ENCODE results near the gene SCGB1A1. TPM values are rescaled to one million over a fixed set of nuclear protein-coding genes. Genes with fewer than 3 reads are reported as not detected.

The SCGB1A1 gene
- total RNA-seq, 2 experiments from 2014 or later = not detected

DNA sequence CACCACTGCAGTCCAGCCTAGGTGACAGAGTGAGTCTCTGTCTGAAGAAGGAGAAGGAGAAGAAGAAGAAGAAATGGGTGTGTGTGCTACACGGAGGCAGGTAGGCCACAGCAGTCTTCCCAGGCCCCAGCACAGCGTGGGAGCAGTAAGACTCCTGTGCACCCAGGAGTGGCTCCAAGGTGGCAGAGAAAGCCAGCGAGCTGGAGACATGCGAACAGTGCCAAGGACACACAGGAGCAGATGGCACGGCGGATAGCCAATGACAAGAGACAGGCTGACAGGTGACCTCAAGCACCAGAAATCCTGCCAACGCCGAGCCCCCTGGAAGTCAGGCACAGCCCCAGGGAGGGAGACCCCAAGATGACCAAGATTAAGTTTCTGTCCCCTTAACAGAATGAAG lies 9.0 kb upstream of the SCGB1A1 start:
- H3K4me1 Mint-ChIP-seq (ENCODE audit: low read depth) = no peaks in the 10 kb centered on the region
- intact Hi-C loops (cut with micrococcal nuclease) = no loop called here
- no peaks in the 10 kb centered on the region for H3K9me3 Mint-ChIP-seq
- no peaks in the 10 kb centered on the region for H3K36me3 Mint-ChIP-seq (ENCODE audit: low read depth)
- H3K4me3 Mint-ChIP-seq = no peak overlapping the region
- no peak for DNase-seq
- CTCF ChIA-PET = interaction anchor here (1.6 kb wide), 1 partner anchor 15 kb away, joined by 8 read pairs; no protein-coding TSS in a partner anchor
- no peaks in the 10 kb centered on the region for H3K27me3 Mint-ChIP-seq (ENCODE audit: low read depth)
- H3K27ac Mint-ChIP-seq = no peak overlapping the region

DNA sequence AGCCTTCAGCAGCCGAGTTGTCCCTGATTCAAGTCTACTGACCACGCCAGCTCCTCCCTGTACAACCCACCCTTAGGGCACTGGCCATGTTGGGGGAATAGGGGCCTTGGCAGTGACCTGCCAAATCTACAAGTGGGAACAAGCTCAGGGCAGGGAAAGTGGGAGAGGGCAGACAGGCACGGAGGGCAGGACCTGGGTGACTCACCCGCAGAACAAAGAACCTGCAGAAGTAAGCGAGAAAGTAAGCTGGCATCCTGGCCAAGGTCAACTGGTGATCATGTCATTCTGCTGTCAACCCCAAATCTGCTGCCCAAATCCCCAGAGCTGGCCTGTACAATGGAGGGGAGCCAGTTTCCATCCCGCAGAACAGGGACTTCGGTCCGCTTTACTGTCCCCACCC lies 7.9 kb upstream of the SCGB1A1 start:
- CTCF ChIA-PET = interaction anchor here (0.9 to 1.6 kb wide), 3 partner anchors 11 to 14 kb away, joined by 3 to 8 read pairs (median 4); no protein-coding TSS in a partner anchor
- H3K27ac Mint-ChIP-seq = no peak overlapping the region
- H3K4me3 Mint-ChIP-seq = no peak overlapping the region
- H3K4me1 Mint-ChIP-seq (ENCODE audit: low read depth) = no peaks in the 10 kb centered on the region
- no peak for DNase-seq
- H3K27me3 Mint-ChIP-seq (ENCODE audit: low read depth) = no peaks in the 10 kb centered on the region
- intact Hi-C loops (cut with micrococcal nuclease) = no loop called here
- no peaks in the 10 kb centered on the region for H3K9me3 Mint-ChIP-seq
- no peaks in the 10 kb centered on the region for H3K36me3 Mint-ChIP-seq (ENCODE audit: low read depth)

DNA sequence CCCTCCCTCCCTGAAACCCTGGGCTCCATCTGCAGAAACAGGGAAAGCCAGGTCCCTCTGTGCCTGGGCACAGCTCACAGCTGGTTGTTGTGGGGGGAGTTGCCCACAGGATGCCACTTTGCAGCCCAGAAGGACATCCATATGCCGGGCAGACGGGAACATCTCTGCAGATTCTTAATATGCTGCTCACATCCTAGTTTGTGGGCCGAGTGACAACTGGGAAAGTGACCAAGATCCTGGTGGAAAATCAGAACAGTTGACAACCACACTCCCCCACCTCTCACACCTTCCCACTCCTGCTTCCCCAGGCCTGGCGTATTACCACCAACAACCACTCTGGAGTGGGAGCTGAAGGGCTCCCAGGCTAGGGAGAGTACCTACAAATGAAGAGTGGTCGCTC lies 7.3 kb upstream of the SCGB1A1 start:
- CTCF ChIA-PET = interaction anchor here (0.9 to 1.6 kb wide), 3 partner anchors 11 to 13 kb away, joined by 3 to 8 read pairs (median 4); no protein-coding TSS in a partner anchor
- H3K9me3 Mint-ChIP-seq = no peaks in the 10 kb centered on the region
- H3K36me3 Mint-ChIP-seq (ENCODE audit: low read depth) = no peaks in the 10 kb centered on the region
- no peaks in the 10 kb centered on the region for H3K27me3 Mint-ChIP-seq (ENCODE audit: low read depth)
- intact Hi-C loops (cut with micrococcal nuclease) = no loop called here
- H3K27ac Mint-ChIP-seq = no peak overlapping the region
- H3K4me1 Mint-ChIP-seq (ENCODE audit: low read depth) = no peaks in the 10 kb centered on the region
- no peak for DNase-seq
- no peak overlapping the region for H3K4me3 Mint-ChIP-seq

DNA sequence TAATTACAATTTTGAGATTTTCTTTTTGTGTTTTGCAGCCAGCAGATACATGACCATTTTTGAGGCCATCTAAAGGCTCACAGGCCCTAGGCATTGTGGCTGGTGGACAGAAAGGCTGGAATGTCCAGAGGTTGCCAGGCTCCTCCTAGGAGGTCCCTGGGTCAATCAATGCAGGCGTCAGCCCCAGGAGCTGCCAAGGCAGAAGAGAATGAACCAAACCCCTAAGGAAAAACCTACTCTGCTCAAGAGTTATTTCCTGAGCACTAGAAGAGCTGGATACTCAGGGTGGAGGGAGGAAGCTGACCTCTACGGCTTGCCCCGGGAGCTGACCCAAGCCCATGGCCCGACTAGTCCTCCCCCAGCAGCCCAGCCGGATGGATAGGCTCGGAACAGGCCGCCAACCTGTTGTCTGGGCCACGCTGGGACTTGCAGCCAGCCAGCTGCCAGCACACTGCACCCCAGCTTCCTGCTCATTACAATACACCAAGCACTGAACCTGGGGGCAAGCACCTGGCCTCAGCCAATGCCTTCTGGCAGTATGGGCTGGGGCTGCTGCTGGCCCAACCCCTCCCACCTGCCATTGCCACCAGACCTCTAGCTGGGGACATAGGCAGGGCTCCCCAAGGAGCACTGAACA lies 5.7 kb upstream of the SCGB1A1 start:
- intact Hi-C loops (cut with micrococcal nuclease) = no loop called here
- H3K4me1 Mint-ChIP-seq (ENCODE audit: low read depth) = no peaks in the 10 kb centered on the region

DNA sequence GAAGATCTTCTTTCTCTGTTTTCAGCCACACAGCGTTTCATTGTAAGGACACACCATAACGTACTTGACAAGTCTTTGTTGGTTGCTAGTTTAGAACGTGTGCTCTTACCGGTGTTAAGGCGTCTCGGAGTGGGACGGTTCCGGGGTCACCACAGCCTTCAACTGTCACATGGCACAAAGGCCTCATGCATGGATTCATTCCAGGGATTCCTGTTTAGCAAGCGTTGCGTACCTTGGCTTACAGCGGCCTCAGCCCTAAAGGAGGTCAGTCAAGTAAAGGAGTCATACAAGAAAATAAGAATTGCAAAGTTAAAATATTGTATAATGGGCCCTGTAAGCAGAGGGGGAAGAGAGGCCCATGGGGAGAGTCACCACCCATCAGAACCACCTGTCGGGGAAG lies 2.2 kb upstream of the SCGB1A1 start:
- Mint-ChIP-seq H3K27ac (no peak overlapping the region), H3K4me3 (no peak overlapping the region), H3K36me3 (ENCODE audit: low read depth) (no peaks in the 10 kb centered on the region), H3K27me3 (ENCODE audit: low read depth) (no peaks in the 10 kb centered on the region), H3K4me1 (ENCODE audit: low read depth) (no peaks in the 10 kb centered on the region), H3K9me3 (no peaks in the 10 kb centered on the region)
- CTCF ChIA-PET = interaction anchor here (0.6 to 1.4 kb wide), 3 partner anchors 22 to 133 kb away, joined by 3 to 4 read pairs (median 4); no protein-coding TSS in a partner anchor
- no peak for DNase-seq
- intact Hi-C loops (cut with micrococcal nuclease) = no loop called here

More for the DNA sequence above, 5.7 kb upstream of the SCGB1A1 start:
- H3K36me3 Mint-ChIP-seq (ENCODE audit: low read depth) = no peaks in the 10 kb centered on the region
- H3K9me3 Mint-ChIP-seq = no peaks in the 10 kb centered on the region
- H3K4me3 Mint-ChIP-seq = no peak overlapping the region
- H3K27ac Mint-ChIP-seq = no peak overlapping the region
- CTCF ChIA-PET = no interaction called here
- H3K27me3 Mint-ChIP-seq (ENCODE audit: low read depth) = no peaks in the 10 kb centered on the region
- no peak for DNase-seq

DNA sequence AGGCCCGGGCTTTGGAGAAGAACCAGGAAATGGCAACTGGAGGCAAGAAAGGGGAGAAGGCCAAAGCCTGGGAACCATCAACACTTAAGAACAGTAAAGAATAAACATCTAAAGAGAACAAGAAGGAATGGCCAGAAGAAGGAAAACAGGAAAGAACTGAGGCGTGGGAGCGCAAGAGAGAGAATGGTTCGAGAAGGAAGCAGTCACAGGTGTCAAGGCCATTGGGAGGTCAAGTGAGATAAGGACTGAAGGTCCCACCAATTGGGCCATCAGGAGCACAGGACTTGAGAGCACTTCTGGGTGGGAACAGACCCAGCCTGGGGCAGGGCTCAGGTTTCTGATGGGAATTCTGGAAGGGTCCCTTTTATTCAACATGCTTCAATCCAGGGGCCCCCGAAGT lies 697 bp upstream of the SCGB1A1 start:
- Mint-ChIP-seq H3K9me3 (no peaks in the 10 kb centered on the region), H3K4me3 (no peak overlapping the region)
- CTCF ChIA-PET = no interaction called here

DNA sequence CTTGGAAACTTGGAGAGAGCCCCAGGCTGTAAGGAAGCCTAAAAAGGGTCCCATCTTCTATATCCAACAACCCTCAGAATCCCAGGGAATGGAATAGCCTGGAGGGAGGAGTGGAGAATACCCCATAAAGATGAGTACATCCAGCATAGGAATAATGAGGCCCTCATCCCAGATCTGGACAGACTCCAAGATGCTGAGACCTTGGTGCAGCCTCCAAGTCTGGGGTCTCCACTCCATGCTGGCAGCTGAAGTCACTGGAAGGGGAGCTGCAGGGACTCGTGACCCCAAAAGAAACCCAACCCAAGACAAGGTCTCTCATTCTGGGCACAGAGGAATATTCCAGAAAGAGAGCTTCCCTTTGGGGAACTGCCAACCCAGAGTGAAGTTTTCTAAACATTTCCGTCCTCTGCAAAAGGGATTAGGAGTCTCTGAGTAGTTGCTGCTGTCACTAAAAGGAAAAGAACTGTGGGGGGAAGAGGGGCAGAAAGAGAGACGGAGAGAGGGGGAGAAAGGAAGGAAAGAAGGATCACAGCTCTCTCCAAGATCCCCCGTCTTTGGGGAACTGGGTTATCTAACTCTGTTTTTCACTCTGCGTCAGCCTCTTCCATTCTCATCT lies 589 bp downstream of the SCGB1A1 start:
- Mint-ChIP-seq H3K4me1 (ENCODE audit: low read depth) (no peaks in the 10 kb centered on the region), H3K27ac (no peak overlapping the region), H3K9me3 (no peaks in the 10 kb centered on the region), H3K27me3 (ENCODE audit: low read depth) (no peaks in the 10 kb centered on the region), H3K4me3 (no peak overlapping the region), H3K36me3 (ENCODE audit: low read depth) (no peaks in the 10 kb centered on the region)
- intact Hi-C loops (cut with micrococcal nuclease) = no loop called here
- DNase-seq = no peak
- CTCF ChIA-PET = interaction anchor here (1.0 to 1.4 kb wide), 3 partner anchors 9 to 275 kb away, joined by 3 to 4 read pairs (median 3); no protein-coding TSS in a partner anchor

More for the DNA sequence above, 697 bp upstream of the SCGB1A1 start:
- Mint-ChIP-seq H3K4me1 (ENCODE audit: low read depth) (no peaks in the 10 kb centered on the region), H3K27ac (no peak overlapping the region), H3K36me3 (ENCODE audit: low read depth) (no peaks in the 10 kb centered on the region), H3K27me3 (ENCODE audit: low read depth) (no peaks in the 10 kb centered on the region)
- DNase-seq = no peak
- intact Hi-C loops (cut with micrococcal nuclease) = no loop called here

DNA sequence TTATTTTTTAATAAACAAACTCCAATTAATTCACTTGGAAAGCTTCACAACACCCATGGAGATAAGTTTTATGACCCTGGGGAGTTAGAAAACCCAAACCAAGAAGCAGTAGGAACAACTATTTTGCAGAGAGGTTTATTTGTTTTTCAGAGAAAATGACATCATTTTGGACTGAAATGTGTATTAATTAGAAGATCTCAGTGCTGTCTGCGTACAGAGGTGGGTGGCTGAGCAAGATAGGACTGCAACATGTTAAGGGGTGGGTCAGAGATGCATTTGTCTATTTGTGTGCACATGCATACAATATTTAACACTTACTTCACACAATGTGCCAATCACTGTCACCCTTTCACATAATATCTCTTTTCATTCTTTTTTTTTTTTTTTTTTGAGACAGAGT lies 1.1 kb downstream of the SCGB1A1 start:
- no peaks in the 10 kb centered on the region for H3K36me3 Mint-ChIP-seq (ENCODE audit: low read depth)
- CTCF ChIA-PET = interaction anchor here (1.3 to 1.4 kb wide), 2 partner anchors 8 to 274 kb away, joined by 3 to 4 read pairs; no protein-coding TSS in a partner anchor
- no peaks in the 10 kb centered on the region for H3K27me3 Mint-ChIP-seq (ENCODE audit: low read depth)
- no peak overlapping the region for H3K4me3 Mint-ChIP-seq
- intact Hi-C loops (cut with micrococcal nuclease) = no loop called here
- no peak overlapping the region for H3K27ac Mint-ChIP-seq
- H3K9me3 Mint-ChIP-seq = no peaks in the 10 kb centered on the region
- no peaks in the 10 kb centered on the region for H3K4me1 Mint-ChIP-seq (ENCODE audit: low read depth)
- DNase-seq = no peak

DNA sequence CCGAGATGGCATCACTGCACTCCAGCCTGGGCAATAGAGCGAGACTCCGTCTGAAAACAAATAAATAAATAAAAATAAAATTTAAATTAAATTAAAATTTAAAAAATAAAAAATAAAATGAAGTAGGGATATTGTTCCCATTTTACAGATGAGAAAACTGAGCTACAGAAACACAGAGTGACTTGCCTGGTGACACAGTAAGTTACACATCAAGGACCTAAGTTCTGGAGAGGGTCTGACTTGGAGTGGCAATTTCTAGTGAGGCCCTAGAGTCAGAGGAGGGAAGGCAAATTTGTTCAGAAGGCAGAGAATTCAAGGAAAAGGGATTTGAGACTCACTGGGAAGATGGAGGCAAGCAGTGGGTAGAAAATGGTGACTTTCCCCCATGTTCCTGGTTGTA lies 2.0 kb downstream of the SCGB1A1 start:
- intact Hi-C loops (cut with micrococcal nuclease) = no loop called here
- CTCF ChIA-PET = interaction anchor here (1.4 kb wide), 1 partner anchor 273 kb away, joined by 3 read pairs; no protein-coding TSS in a partner anchor
- H3K27me3 Mint-ChIP-seq (ENCODE audit: low read depth) = no peaks in the 10 kb centered on the region
- H3K4me3 Mint-ChIP-seq = no peak overlapping the region
- no peaks in the 10 kb centered on the region for H3K36me3 Mint-ChIP-seq (ENCODE audit: low read depth)
- H3K27ac Mint-ChIP-seq = no peak overlapping the region
- no peak for DNase-seq
- H3K4me1 Mint-ChIP-seq (ENCODE audit: low read depth) = no peaks in the 10 kb centered on the region
- no peaks in the 10 kb centered on the region for H3K9me3 Mint-ChIP-seq

DNA sequence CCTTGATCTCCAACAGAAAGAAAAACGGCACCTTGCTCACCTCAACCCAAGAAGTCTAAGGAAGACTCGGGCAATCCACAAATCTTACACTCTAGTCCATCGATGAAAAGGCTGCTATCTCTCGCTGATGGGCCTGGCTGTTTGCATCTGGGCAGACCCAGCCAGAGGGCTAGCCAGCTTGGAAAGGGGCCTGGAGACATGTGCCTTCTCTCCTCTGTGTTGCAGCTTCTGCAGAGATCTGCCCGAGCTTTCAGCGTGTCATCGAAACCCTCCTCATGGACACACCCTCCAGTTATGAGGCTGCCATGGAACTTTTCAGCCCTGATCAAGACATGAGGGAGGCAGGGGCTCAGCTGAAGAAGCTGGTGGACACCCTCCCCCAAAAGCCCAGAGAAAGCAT lies 3.2 kb downstream of the SCGB1A1 start:
- intact Hi-C loops (cut with micrococcal nuclease) = no loop called here
- Mint-ChIP-seq H3K4me3 (no peak overlapping the region), H3K27me3 (ENCODE audit: low read depth) (no peaks in the 10 kb centered on the region), H3K9me3 (no peaks in the 10 kb centered on the region), H3K27ac (no peak overlapping the region), H3K36me3 (ENCODE audit: low read depth) (no peaks in the 10 kb centered on the region), H3K4me1 (ENCODE audit: low read depth) (peaks cover 7% of the 10 kb centered on the region)
- CTCF ChIA-PET = interaction anchor here (0.6 to 8.2 kb wide), 5 partner anchors 11 to 956 kb away, joined by 3 to 96 read pairs (median 3); no protein-coding TSS in a partner anchor
- no peak for DNase-seq

DNA sequence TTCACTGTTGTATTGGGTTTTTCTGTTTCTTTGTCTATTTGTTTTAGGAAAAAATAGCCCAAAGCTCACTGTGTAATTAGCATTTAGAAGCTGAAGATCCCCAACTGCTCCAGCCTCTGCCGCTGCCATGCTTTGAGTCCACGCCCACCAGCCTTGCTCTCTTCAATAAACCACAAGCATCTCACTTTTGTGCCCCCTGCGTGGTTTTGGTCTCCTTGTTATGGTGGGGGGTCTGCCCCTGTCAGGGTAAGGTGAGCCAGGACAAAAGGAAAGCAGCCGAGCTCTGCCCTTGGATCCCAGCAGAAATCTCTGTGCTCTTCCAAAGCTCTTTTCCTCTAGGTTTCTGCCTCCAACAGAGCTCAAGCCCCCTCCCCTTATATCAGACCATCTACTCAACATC lies 4.2 kb downstream of the SCGB1A1 start:
- Mint-ChIP-seq H3K4me3 (no peak overlapping the region), H3K36me3 (ENCODE audit: low read depth) (no peaks in the 10 kb centered on the region), H3K27ac (no peak overlapping the region), H3K4me1 (ENCODE audit: low read depth) (peaks cover 16% of the 10 kb centered on the region), H3K27me3 (ENCODE audit: low read depth) (no peaks in the 10 kb centered on the region), H3K9me3 (no peaks in the 10 kb centered on the region)
- CTCF ChIA-PET = interaction anchor here (0.9 to 8.2 kb wide), 6 partner anchors 12 to 137 kb away, joined by 3 to 96 read pairs (median 12); no protein-coding TSS in a partner anchor
- no peak for DNase-seq
- intact Hi-C loops (cut with micrococcal nuclease) = no loop called here

DNA sequence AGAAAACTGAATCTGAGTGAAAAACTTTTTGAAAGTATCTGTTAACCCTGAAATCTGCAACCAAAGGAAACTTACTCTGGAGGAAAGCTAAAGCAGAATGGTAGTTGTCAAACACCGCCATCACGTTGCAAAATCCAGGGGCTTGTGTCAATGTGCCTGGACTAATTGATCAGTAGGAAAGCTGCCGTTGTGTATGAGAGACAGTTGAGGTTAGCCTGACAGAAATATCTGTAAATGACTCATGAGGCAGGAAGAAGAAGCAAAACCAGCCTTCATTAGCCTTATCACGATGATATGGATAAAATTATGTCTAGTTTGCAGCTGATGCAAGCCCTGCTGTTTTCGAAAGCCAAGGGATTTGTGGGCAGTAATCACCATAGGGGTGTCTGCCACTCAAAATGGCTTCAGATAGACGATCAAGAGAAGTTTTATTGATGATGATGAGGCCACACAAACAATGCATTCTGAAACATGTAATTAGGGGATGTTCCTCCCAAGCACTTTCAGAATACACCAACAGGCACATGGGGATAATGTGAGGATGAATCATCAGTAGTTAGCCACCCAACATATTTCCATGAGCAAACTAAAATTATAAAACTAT lies 8.9 kb downstream of the SCGB1A1 start:
- peak overlapping the region; percentile 0 for H3K4me3 Mint-ChIP-seq
- H3K27ac Mint-ChIP-seq = peak overlapping the region; percentile 54
- CTCF ChIA-PET = interaction anchor here (0.7 to 8.2 kb wide), 5 partner anchors 8 to 146 kb away, joined by 3 to 96 read pairs (median 5); partner anchors contain the start of genes EEF1G and SCGB1A1
- peak; percentile 28 for DNase-seq
- H3K4me1 Mint-ChIP-seq (ENCODE audit: low read depth) = peaks cover 28% of the 10 kb centered on the region
- no peaks in the 10 kb centered on the region for H3K27me3 Mint-ChIP-seq (ENCODE audit: low read depth)
- intact Hi-C loops (cut with micrococcal nuclease) = no loop called here
- H3K36me3 Mint-ChIP-seq (ENCODE audit: low read depth) = no peaks in the 10 kb centered on the region
- no peaks in the 10 kb centered on the region for H3K9me3 Mint-ChIP-seq
